Heart left ventricle (tissue), 16 donors: Measurements from ENCODE around the gene SLC30A5. TPM values are rescaled to one million over a fixed set of nuclear protein-coding genes. Genes with fewer than 3 reads are reported as not detected.

ENCODE experiments used
- ATAC-seq, 4 donors: fragments of 200-7000 bp; cut with Tn5 transposase; one replicate each; pipeline ENCODE4 v1.9.1; 2020 to 2022; ENCODE audit warnings: moderate library complexity in 4 of 4, mild to moderate bottlenecking in 3 of 4, moderate number of reproducible peaks in 1 of 4
- DNase-seq, 5 donors: peaks; one replicate each; pipeline ENCODE4 v3.0.0-alpha.2; 2020
- H3K27ac ChIP-seq, 12 donors: fragments of 200-600 bp; sonication (generic) in 4 of 12; one replicate each; pipeline versions ENCODE4 v1.5.0 to v1.8.0; 2016 to 2022; ENCODE audit warnings: mild to moderate bottlenecking in 2 of 12
- H3K27me3 ChIP-seq, 9 donors: fragments of 200-600 bp; sonication (generic) in 2 of 9; one replicate each; pipeline versions ENCODE4 v1.5.1 to v1.8.0; 2016 to 2022; ENCODE audit warnings: mild to moderate bottlenecking in 3 of 9
- H3K36me3 ChIP-seq, 9 donors: fragments of 200-600 bp; sonication (generic) in 2 of 9; one replicate each; pipeline versions ENCODE4 v1.5.0 to v1.8.0; 2018 to 2022; ENCODE audit warnings: mild to moderate bottlenecking in 2 of 9
- H3K4me1 ChIP-seq, 12 donors: fragments of 200-600 bp; sonication (generic) in 4 of 12; one replicate each; pipeline versions ENCODE4 v1.5.0 to v1.8.0; 2016 to 2022; ENCODE audit warnings: mild to moderate bottlenecking in 3 of 12
- H3K4me3 ChIP-seq, 12 donors: fragments of 200-600 bp; sonication (generic) in 4 of 12; one replicate each; pipeline versions ENCODE4 v1.5.0 to v1.8.0; 2017 to 2022; ENCODE audit warnings: mild to moderate bottlenecking in 9 of 12, moderate library complexity in 4 of 12
- H3K9me3 ChIP-seq, 12 donors: fragments of 200-600 bp; sonication (generic) in 4 of 12; one replicate each; pipeline versions ENCODE4 v1.5.0 to v1.8.0; 2016 to 2022; ENCODE audit warnings: mild to moderate bottlenecking in 1 of 12
- POLR2A ChIP-seq, 2 donors: fragments of 450-650 bp; IDR thresholded peaks; one replicate each; pipeline ENCODE4 v1.6.1; 2017; ENCODE audit warnings: antibody characterized with exemption in 2 of 2, mild to moderate bottlenecking in 2 of 2, moderate library complexity in 2 of 2
- WGBS, 4 donors: extraction: QIAGEN DNeasy Blood & Tissue Kit in 2 of 4; methylation state at CpG; one replicate each; pipeline versions ENCODE4 v1.1.5 to v1.1.7; 2013 to 2018; 5-methylcytosine and 5-hydroxymethylcytosine counted together
- intact Hi-C, 10 donors: fragments of 100-400 bp; cut with DNase I; formaldehyde crosslinking; loops; one replicate each; pipeline versions ENCODE4 v1.11.1 to v1.14.2; 2022
- polyA plus RNA-seq, 2 donors: library from polyadenylated mRNA; stranded (reverse); fragments of 200-250 nt; gene quantifications; one replicate each; pipeline ENCODE4 v1.2.3, GENCODE V29; 2013
- total RNA-seq, 9 donors: library from RNA; depleted of rRNA in 2 of 9; stranded (reverse); fragments of >200 nt in 2 of 9; fragmentation: NEBNext Ultra II Directional in 3 of 9; extraction: Animal tissue kit (Norgen Biotek cat#: 25700) in 3 of 9; gene quantifications; one replicate each; pipeline versions ENCODE4 v1.1.0 to v1.2.4, GENCODE V29; 2016 to 2023
- TF ChIP-seq, protein P1 (sequence below), 12 donors: fragments of 200-600 bp; sonication (generic) in 4 of 12; IDR thresholded peaks; one replicate each; pipeline versions ENCODE4 v1.5.0 to v1.8.0; 2018 to 2022; ENCODE audit warnings: antibody characterized with exemption in 12 of 12, mild to moderate bottlenecking in 5 of 12
- donor health status: ischemic (EF 13 %, LVEDD 7.1; RV severe dilation, severe dysfunction).
- donor health status: healthy with polysubstance abuse.
- donor health status: DM: no; HTN: yes; CAD: no.
- donor health status: DM: no; HTN: no; CAD: no.
- donor health status: ischemic (EF 25% LVEDD 6.9; RV normal size, moderate dysfunction).
- donor health status: ischemic (EF 25% LVEDD 5.7; RV mildly dilated, moderate dysfunction).
- donor health status: healthy.
- donor health status: DM: yes; HTN: yes; CAD: no.
- donor health status: ischemic (EF 35%, LVEDD 5.7; RV mildly dilated, moderate dysfunction).
- donor health status: nonischemic (EF 11% LVEDD 7.7; RV severe dilation, severe dysfunction).
- donor health status: DM: yes; HTN: yes; CAD: no.
- donor health status: PGD.
- donor health status: ischemic (EF 29% LVEDD 5.4; RV normal size, mild dysfunction).
- donor health status: nonischemic (EF 23%, LVEDD 6.1; RV moderate dilation, normal function).

Gene SLC30A5
- total and polyA plus RNA-seq, 11 donors: 21.0 to 44.3 (median 29.0) TPM

DNA sequence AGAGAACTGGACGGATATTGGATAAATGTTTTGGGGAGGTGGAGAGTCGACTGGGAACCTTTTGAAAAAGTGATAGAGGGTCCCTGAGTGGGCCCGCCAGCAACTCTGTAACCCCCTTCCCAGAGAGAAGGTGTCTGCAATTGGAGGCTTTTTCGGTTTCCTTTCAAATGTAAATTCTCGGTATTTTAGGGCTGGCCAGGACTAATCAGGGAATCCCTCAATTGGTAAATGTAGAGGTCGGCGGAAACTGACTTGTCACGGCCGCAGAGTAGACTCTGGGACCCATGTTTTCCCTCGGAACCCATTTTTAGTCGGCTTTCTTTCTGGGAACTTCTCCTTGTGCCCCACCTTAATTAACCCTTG is 73.7 kb downstream of the SLC30A5 start:
- H3K36me3 ChIP-seq: peaks cover 0 to 17% (median 0%) of the 10 kb centered on the region in 9 donors
- H3K27me3 ChIP-seq: no peaks in the 10 kb centered on the region
- ATAC-seq (no peak), DNase-seq (no peak)
- intact Hi-C loops: loop anchor here in 6 of 10 donors (2.0 to 10.0 kb wide), 10 partner anchors 21 to 167 kb away; partner anchors contain the start of genes CCDC125 (in 2 of the 6), CDK7 (in 1 of the 6), CENPH (in 1 of the 6) and SLC30A5 (in 1 of the 6)
- H3K4me3 ChIP-seq: peak overlapping the region; percentile 58 to 87 (median 72)
- no peaks in the 10 kb centered on the region for H3K9me3 ChIP-seq
- H3K4me1 ChIP-seq: peaks cover 0 to 19% (median 11%) of the 10 kb centered on the region in 12 donors
- TF ChIP-seq POLR2A (IDR thresholded peaks at IDR 0.05): no peak
- TF ChIP-seq, protein P1, sequence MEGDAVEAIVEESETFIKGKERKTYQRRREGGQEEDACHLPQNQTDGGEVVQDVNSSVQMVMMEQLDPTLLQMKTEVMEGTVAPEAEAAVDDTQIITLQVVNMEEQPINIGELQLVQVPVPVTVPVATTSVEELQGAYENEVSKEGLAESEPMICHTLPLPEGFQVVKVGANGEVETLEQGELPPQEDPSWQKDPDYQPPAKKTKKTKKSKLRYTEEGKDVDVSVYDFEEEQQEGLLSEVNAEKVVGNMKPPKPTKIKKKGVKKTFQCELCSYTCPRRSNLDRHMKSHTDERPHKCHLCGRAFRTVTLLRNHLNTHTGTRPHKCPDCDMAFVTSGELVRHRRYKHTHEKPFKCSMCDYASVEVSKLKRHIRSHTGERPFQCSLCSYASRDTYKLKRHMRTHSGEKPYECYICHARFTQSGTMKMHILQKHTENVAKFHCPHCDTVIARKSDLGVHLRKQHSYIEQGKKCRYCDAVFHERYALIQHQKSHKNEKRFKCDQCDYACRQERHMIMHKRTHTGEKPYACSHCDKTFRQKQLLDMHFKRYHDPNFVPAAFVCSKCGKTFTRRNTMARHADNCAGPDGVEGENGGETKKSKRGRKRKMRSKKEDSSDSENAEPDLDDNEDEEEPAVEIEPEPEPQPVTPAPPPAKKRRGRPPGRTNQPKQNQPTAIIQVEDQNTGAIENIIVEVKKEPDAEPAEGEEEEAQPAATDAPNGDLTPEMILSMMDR (IDR thresholded peaks at IDR 0.05): no peak
- 1 to 2% (median 2%) methylated on average over 10 to 11 of the region's 11 CpGs for WGBS, 4 donors
- peak overlapping the region in 3 of 12 donors; percentile 27 to 71 (median 63) for H3K27ac ChIP-seq

GRCh38 chr5:69167929-69168328 is 74.1 kb downstream of the SLC30A5 start:
- intact Hi-C loops: loop anchor here in 6 of 10 donors (2.0 to 10.0 kb wide), 10 partner anchors 21 to 167 kb away; partner anchors contain the start of genes CCDC125 (in 2 of the 6), CDK7 (in 1 of the 6), CENPH (in 1 of the 6) and SLC30A5 (in 1 of the 6)
- DNase-seq: no peak

DNA sequence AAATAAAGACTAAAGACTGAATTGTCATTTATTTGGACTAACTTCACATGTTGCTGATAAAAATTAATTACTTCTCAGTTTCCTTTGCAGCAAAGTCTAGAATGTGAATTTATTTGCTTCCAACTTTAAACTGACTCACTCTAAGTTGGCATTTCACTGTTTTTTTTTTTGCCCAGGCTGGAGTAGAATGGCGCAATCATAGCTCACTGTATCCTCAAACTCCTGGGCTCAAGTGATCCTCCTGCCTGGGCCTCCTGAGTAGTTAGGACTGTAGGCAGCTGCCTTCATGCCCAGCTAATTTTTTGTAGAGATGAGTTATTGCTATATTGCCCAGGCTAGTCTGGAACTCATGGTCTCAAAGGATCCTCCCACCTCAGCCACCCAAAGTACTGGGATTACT is 76.7 kb downstream of the SLC30A5 start:
- TF ChIP-seq, protein P1 (IDR thresholded peaks at IDR 0.05): no peak
- no peak for TF ChIP-seq POLR2A (IDR thresholded peaks at IDR 0.05)
- Histone ChIP-seq H3K27ac (no peak overlapping the region), H3K36me3 (peaks cover 0 to 40% (median 13%) of the 10 kb centered on the region in 9 donors), H3K4me1 (peaks cover 0 to 19% (median 11%) of the 10 kb centered on the region in 12 donors), H3K27me3 (no peaks in the 10 kb centered on the region), H3K9me3 (no peaks in the 10 kb centered on the region), H3K4me3 (no peak overlapping the region)
- DNase-seq: no peak
- intact Hi-C loops: loop anchor here in 1 of 10 donors (10.0 kb wide), 1 partner anchor 46 kb away; no protein-coding TSS in a partner anchor
- no peak for ATAC-seq
- 100% methylated on average over 1 of the region's 1 CpG for WGBS, 4 donors

More at GRCh38 chr5:69167929-69168328, 74.1 kb downstream of the SLC30A5 start:
- H3K9me3 ChIP-seq: no peaks in the 10 kb centered on the region
- H3K4me1 ChIP-seq: peaks cover 0 to 19% (median 11%) of the 10 kb centered on the region in 12 donors
- H3K27me3 ChIP-seq: no peaks in the 10 kb centered on the region
- H3K36me3 ChIP-seq: peaks cover 0 to 18% (median 0%) of the 10 kb centered on the region in 9 donors
- peak overlapping the region in 10 of 12 donors; percentile 61 to 87 (median 72) for H3K4me3 ChIP-seq
- TF ChIP-seq, protein P1 (IDR thresholded peaks at IDR 0.05): no peak
- no peak for TF ChIP-seq POLR2A (IDR thresholded peaks at IDR 0.05)
- WGBS, 4 donors: 35 to 50% (median 40%) methylated on average over 8 of the region's 8 CpGs
- H3K27ac ChIP-seq: no peak overlapping the region
- no peak for ATAC-seq

- Histone ChIP-seq H3K4me1 (peaks cover 0 to 19% (median 11%) of the 10 kb centered on the region in 12 donors), H3K27ac (no peak overlapping the region), H3K36me3 (peaks cover 0 to 45% (median 15%) of the 10 kb centered on the region in 9 donors), H3K4me3 (no peak overlapping the region), H3K27me3 (no peaks in the 10 kb centered on the region), H3K9me3 (no peaks in the 10 kb centered on the region)
- no peak for TF ChIP-seq POLR2A (IDR thresholded peaks at IDR 0.05)
- TF ChIP-seq, protein P1 (IDR thresholded peaks at IDR 0.05): no peak
- WGBS, 4 donors: 93 to 98% (median 97%) methylated on average over 3 of the region's 3 CpGs
- ATAC-seq: no peak
- DNase-seq: no peak
- intact Hi-C loops: loop anchor here in 1 of 10 donors (10.0 kb wide), 1 partner anchor 46 kb away; no protein-coding TSS in a partner anchor
Measured at GRCh38 chr5:69170969-69171368, 77.2 kb downstream of the SLC30A5 start.

Other genes starting within 250 kb of the SLC30A5 start
- 10 to 100 TPM in 1 of 9 donors, 1 to 10 TPM in 8; 1.3 to 22.9 (median 3.8) TPM for gene CCNB1, start 73.1 kb downstream of the SLC30A5 start, total RNA-seq
- 1 to 10 TPM; 1.4 to 3.6 TPM for gene CCNB1, start 73.1 kb downstream of the SLC30A5 start, polyA plus RNA-seq
- gene CENPH, start 95.6 kb downstream of the SLC30A5 start, total RNA-seq: 1 to 10 TPM; 1.1 to 6.9 (median 2.7) TPM
- gene CENPH, start 95.6 kb downstream of the SLC30A5 start, polyA plus RNA-seq: 1 to 10 TPM; 2.0 to 3.8 TPM
- gene CDK7, start 140.9 kb downstream of the SLC30A5 start, total RNA-seq: 10 to 100 TPM in 7 of 9 donors, 1 to 10 TPM in 2; 9.6 to 23.1 (median 14.5) TPM
- 10 to 100 TPM; 11.6 to 21.1 TPM for gene CDK7, start 140.9 kb downstream of the SLC30A5 start, polyA plus RNA-seq
- gene CCDC125, start 238.8 kb downstream of the SLC30A5 start, total RNA-seq: 1 to 10 TPM; 1.5 to 6.4 (median 3.2) TPM
- 1 to 10 TPM; 1.8 to 2.3 TPM for gene CCDC125, start 238.8 kb downstream of the SLC30A5 start, polyA plus RNA-seq